Upper lobe of right lung (tissue), 1 donor: ENCODE measurements around the gene MACF1. TPM values are rescaled to one million over a fixed set of nuclear protein-coding genes. Genes with fewer than 3 reads are reported as not detected.

Experiments used
- ATAC-seq: fragments of 200-7000 bp; cut with Tn5 transposase; one replicate; pipeline ENCODE4 v1.9.1; 2020; ENCODE audit warnings: mild to moderate bottlenecking, moderate library complexity
- DNase-seq: peaks from one replicate; pipeline ENCODE4 v3.0.0-alpha.2; 2020
- H3K27ac ChIP-seq: fragments of 200-600 bp; one replicate; pipeline ENCODE4 v1.8.0; 2022
- H3K27me3 ChIP-seq: fragments of 200-600 bp; one replicate; pipeline ENCODE4 v1.8.0; 2022; ENCODE audit warnings: mild to moderate bottlenecking
- H3K36me3 ChIP-seq: fragments of 200-600 bp; one replicate; pipeline ENCODE4 v1.8.0; 2022
- H3K4me1 ChIP-seq: fragments of 200-600 bp; one replicate; pipeline ENCODE4 v1.8.0; 2022
- H3K4me3 ChIP-seq: fragments of 200-600 bp; one replicate; pipeline ENCODE4 v1.8.0; 2022; ENCODE audit warnings: mild to moderate bottlenecking
- H3K9me3 ChIP-seq: fragments of 200-600 bp; one replicate; pipeline ENCODE4 v1.8.0; 2022
- intact Hi-C: fragments of 100-400 bp; cut with DNase I; formaldehyde crosslinking; loops from one replicate; pipeline ENCODE4 v1.11.0; 2022
- total RNA-seq: library from RNA; stranded (reverse); fragmentation: NEBNext Ultra II Directional; extraction: Animal tissue kit (Norgen Biotek cat#: 25700); gene quantifications from one replicate; pipeline ENCODE4 v1.2.1, GENCODE V29; 2021
- TF ChIP-seq, protein P1 (sequence below): fragments of 200-600 bp; IDR thresholded peaks from one replicate; pipeline ENCODE4 v1.8.0; 2022; ENCODE audit warnings: antibody characterized with exemption
- donor health status: DM: no; HTN: yes; CAD: no; lungs with severe emphysema.

The MACF1 gene
- total RNA-seq, 1 donor from 2014 or later: 814 TPM

DNA sequence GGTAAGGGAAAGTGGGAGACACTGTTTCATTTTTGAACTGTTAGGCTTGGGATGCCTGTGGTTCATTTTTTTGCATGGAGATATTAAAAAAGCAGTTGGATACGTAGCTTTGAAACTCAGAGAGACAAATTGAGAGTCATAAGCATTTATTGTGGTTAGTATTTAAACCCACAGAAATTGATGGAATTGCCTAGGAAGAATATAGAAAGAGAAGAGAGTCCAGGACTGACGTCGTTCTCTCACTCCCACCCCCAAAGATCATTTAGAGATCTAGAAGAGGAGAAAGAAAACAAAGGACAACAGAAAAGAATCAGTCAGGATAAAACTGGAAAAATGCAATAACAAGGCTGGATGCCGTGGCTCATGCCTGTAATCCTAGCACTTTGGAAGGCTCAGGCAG lies 213.7 kb downstream of the MACF1 start:
- H3K27ac ChIP-seq: no peak overlapping the region
- peaks cover 27% of the 10 kb centered on the region for H3K36me3 ChIP-seq
- H3K4me3 ChIP-seq: no peak overlapping the region
- no peaks in the 10 kb centered on the region for H3K9me3 ChIP-seq
- intact Hi-C loops: loop anchor here (10.0 kb wide), 1 partner anchor 53 kb away; no protein-coding TSS in a partner anchor
- DNase-seq (no peak), ATAC-seq (no peak)
- H3K4me1 ChIP-seq: peaks cover 25% of the 10 kb centered on the region
- TF ChIP-seq, protein P1, sequence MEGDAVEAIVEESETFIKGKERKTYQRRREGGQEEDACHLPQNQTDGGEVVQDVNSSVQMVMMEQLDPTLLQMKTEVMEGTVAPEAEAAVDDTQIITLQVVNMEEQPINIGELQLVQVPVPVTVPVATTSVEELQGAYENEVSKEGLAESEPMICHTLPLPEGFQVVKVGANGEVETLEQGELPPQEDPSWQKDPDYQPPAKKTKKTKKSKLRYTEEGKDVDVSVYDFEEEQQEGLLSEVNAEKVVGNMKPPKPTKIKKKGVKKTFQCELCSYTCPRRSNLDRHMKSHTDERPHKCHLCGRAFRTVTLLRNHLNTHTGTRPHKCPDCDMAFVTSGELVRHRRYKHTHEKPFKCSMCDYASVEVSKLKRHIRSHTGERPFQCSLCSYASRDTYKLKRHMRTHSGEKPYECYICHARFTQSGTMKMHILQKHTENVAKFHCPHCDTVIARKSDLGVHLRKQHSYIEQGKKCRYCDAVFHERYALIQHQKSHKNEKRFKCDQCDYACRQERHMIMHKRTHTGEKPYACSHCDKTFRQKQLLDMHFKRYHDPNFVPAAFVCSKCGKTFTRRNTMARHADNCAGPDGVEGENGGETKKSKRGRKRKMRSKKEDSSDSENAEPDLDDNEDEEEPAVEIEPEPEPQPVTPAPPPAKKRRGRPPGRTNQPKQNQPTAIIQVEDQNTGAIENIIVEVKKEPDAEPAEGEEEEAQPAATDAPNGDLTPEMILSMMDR: no peak
- H3K27me3 ChIP-seq: no peaks in the 10 kb centered on the region

DNA sequence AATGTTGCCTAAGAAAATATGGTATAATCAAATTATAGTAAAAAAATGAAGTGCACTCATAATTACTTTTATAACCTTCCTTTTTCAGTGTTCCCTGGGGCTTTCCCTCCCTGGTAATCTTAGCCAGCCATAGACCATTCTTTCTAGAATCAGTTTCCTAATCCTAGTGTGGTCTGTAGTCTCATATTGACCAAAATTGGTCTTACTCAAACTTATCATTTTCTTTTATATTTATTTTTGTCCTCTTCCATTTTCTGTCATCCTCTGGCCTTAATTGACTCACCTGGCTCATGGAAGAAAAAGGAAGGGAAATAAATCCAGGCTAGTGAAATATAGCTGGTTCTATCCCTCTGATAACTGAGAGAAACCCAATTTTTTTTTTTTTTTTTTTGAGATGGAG lies 216.0 kb downstream of the MACF1 start:
- intact Hi-C loops: no loop called here
- DNase-seq: no peak

DNA sequence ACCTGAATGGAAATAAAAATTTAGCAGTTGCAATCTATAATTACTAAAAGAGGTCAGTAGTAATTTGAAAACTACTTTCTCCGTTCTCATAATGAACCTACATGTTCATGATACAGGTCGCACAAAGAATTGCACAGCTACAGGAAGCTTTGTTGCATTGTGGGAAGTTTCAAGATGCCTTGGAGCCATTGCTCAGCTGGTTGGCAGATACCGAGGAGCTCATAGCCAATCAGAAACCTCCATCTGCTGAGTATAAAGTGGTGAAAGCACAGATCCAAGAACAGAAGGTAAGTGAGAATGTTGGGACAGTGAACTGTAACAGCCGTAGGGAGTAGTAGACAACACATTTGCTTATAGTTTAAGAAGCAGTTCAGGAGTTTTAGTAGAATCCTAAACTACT lies 218.1 kb downstream of the MACF1 start:
- peaks cover 71% of the 10 kb centered on the region for H3K36me3 ChIP-seq
- H3K27me3 ChIP-seq: no peaks in the 10 kb centered on the region
- H3K4me3 ChIP-seq: no peak overlapping the region
- no peaks in the 10 kb centered on the region for H3K9me3 ChIP-seq
- TF ChIP-seq, protein P1: no peak
- DNase-seq (no peak), ATAC-seq (no peak)
- no peak overlapping the region for H3K27ac ChIP-seq
- H3K4me1 ChIP-seq: peaks cover 8% of the 10 kb centered on the region
- intact Hi-C loops: no loop called here

More for the DNA sequence above, 216.0 kb downstream of the MACF1 start:
- H3K27me3 ChIP-seq: no peaks in the 10 kb centered on the region
- peaks cover 13% of the 10 kb centered on the region for H3K4me1 ChIP-seq
- no peak for ATAC-seq
- no peak overlapping the region for H3K4me3 ChIP-seq
- H3K27ac ChIP-seq: no peak overlapping the region
- H3K9me3 ChIP-seq: no peaks in the 10 kb centered on the region
- TF ChIP-seq, protein P1: no peak
- H3K36me3 ChIP-seq: peaks cover 50% of the 10 kb centered on the region

DNA sequence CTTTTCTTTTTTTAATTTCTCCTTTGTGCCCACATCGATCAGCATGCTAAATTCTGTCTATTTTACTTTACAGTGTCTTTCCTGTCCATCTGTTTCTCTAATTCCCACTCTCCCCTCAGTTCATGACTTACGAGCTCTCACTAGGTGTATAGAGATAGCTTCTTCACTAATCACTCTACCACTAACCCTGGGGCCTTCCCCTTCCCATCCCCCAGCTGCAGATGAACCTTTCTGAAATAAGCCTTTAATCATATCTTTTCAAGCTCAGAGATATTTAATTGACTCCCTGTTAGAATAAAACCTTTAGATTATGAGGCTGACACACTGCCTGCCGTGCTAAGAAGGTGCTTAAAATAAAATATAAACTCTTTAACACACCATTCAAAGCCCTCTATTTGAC lies 220.7 kb downstream of the MACF1 start:
- Histone ChIP-seq H3K27ac (no peak overlapping the region), H3K36me3 (peaks cover 91% of the 10 kb centered on the region), H3K4me1 (peaks cover 3% of the 10 kb centered on the region), H3K4me3 (no peak overlapping the region), H3K27me3 (no peaks in the 10 kb centered on the region), H3K9me3 (no peaks in the 10 kb centered on the region)
- intact Hi-C loops: no loop called here
- TF ChIP-seq, protein P1: no peak
- DNase-seq (no peak), ATAC-seq (no peak)

DNA sequence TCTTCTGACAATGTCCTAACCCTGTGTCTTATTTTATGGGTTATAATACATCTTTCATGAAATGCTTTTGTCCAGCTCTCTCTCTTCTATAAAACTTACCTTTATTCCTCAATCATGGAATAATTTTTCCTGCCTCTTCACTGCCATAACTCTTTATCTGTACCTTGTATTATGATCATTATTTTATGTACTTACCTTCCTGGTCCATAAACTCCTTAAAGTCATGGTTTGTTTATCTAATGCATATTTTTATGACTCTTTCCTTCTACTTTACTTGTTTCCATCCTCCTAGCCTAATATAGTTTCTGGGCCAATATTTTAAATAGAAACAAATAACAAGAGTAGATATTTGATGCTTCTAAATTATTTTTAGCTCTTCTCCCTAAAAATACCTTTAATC lies 221.1 kb downstream of the MACF1 start:
- no peak overlapping the region for H3K27ac ChIP-seq
- ATAC-seq (no peak), DNase-seq (no peak)
- H3K9me3 ChIP-seq: no peaks in the 10 kb centered on the region
- TF ChIP-seq, protein P1: no peak
- no peak overlapping the region for H3K4me3 ChIP-seq
- H3K4me1 ChIP-seq: no peaks in the 10 kb centered on the region
- intact Hi-C loops: no loop called here
- H3K36me3 ChIP-seq: peaks cover 95% of the 10 kb centered on the region
- no peaks in the 10 kb centered on the region for H3K27me3 ChIP-seq

DNA sequence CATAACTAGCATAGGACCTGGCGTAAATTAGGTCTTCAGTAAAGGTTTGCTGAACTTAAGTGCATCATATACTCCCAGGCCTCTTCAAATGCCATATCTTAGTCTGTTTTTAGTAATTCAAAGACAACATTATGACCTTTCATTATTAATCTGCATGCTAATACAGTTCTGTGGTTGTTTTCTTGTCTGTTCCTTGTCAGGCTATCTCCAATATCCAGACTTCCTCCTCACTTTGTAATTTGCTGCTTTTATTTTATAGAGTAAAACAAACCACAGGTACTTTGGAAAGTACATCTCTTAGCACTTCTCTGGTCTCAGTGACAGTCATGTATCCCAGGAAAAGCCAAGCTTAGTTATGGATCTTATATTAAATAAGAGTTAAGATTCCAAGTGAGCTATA lies 221.9 kb downstream of the MACF1 start:
- H3K36me3 ChIP-seq: peaks cover 95% of the 10 kb centered on the region
- H3K27ac ChIP-seq: no peak overlapping the region
- intact Hi-C loops: no loop called here
- H3K27me3 ChIP-seq: no peaks in the 10 kb centered on the region
- no peaks in the 10 kb centered on the region for H3K9me3 ChIP-seq
- DNase-seq (no peak), ATAC-seq (no peak)
- H3K4me3 ChIP-seq: no peak overlapping the region
- H3K4me1 ChIP-seq: no peaks in the 10 kb centered on the region
- TF ChIP-seq, protein P1: no peak
